ENCODE data around the gene ZC3H18.
A peak's percentile ranks its signal among the peaks of the same experiment; 100 is the strongest.

ZC3H18 gene

GRCh38 chr16:88623858-88624257 is 53.7 kb downstream of the ZC3H18 start:
- no peak for DNase-seq (ENCODE audit: low read depth)

- DNase-seq (ENCODE audit: low read depth) = no peak
Measured at GRCh38 chr16:88624481-88624880, 54.3 kb downstream of the ZC3H18 start.

DNA sequence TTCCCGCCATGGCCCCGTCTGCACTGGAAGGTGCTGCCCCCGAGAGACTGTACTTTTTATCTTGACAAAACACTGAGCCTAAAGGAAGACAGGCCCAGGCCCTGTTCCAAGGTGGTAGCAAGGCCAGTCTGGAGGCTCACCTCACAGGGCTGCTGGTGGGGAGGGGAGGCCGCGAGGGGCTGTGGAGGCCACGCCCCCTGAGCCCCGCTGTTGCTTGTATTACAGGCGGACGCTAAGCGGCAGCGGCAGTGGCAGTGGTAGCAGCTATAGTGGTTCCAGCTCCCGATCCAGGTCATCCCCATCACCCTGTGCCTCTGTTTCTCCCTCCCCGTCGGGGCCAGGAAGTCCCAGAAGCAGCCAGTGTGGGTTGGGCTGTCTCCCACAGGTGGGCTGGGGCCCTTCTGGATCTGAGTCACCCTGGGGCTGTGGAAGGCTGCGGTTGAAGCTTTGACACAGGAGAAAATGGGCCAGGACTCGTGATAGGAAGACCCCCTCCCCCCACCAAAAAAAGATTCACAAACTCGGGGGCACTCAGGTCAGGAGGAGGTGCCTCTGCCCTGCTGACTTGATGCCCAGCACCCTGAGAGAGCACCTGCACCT is 54.9 kb downstream of the ZC3H18 start:
- DNase-seq (ENCODE audit: low read depth) = no peak

DNA sequence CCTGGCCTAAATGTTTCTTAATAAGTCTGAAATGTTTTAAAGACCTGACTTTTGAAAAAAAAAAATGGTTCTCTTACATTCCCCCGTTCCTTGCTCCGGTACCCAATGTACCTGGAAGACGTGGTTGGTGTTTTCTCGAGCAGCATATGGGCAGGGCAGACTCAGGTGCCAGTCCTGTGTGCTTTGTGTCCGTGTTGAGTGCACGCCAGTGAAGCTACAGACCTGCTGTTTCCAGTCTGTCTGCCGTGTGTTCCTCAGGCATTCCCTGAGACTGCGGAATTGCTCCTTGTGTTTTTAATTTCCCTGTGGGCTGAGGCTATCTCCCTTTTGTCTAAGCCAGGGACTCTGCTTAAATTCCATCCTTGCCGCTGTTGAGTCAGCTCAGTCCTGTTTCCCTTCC is 56.4 kb downstream of the ZC3H18 start:
- no peak for DNase-seq (ENCODE audit: low read depth)

GRCh38 chr16:88627531-88628411 is 57.6 kb downstream of the ZC3H18 start:
- DNase-seq (ENCODE audit: low read depth) = no peak

- no peak for DNase-seq (ENCODE audit: low read depth)
Measured at GRCh38 chr16:88628512-88628974, 58.3 kb downstream of the ZC3H18 start.

DNA sequence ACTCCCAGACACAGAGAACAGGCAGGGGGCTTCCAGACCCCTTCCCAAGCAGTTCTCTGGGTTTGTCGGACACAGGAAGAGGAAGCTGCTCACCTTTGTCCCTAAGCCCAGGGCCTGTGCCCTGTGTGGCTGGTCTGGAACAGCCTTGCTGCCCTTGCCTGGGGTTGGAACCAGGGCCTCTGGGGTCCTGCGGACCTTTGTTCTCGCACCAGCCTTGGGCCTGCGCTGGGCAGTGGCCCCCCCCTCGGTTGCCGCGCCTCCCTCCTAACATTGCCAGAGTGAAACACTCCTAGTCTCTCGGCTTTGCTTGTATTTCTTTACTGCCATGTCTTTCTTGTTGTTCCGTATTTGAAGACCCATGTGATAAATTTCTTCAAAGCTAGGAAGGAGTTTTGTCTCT is 59.6 kb downstream of the ZC3H18 start:
- DNase-seq (ENCODE audit: low read depth) = no peak

- DNase-seq (ENCODE audit: low read depth) = no peak
Measured at GRCh38 chr16:88630433-88630832, 60.2 kb downstream of the ZC3H18 start.

DNA sequence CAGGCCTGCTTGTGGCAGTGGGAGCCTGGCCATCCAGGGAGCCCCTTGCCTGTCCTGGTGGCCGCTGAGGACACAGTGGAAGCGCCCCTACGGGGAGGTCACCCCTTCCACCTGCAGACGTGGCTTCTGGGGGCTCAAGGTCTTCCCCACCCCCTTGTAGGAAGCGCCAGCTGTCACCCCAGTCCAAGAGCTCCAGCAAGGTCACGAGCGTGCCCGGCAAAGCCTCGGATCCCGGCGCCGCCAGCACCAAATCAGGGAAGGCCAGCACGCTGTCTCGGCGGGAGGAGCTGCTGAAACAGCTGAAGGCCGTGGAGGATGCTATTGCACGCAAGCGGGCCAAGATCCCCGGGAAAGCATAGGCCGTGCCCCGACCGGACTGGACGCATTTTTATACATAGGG is 60.7 kb downstream of the ZC3H18 start:
- no peak for DNase-seq (ENCODE audit: low read depth)

GRCh38 chr16:88631384-88631783 is 61.2 kb downstream of the ZC3H18 start:
- DNase-seq (ENCODE audit: low read depth) = no peak

GRCh38 chr16:88631920-88632586 is 61.9 kb downstream of the ZC3H18 start:
- DNase-seq (ENCODE audit: low read depth) = no peak

GRCh38 chr16:88632587-88632930 is 62.4 kb downstream of the ZC3H18 start:
- DNase-seq (ENCODE audit: low read depth) = no peak

GRCh38 chr16:88633684-88634140 is 63.5 kb downstream of the ZC3H18 start:
- no peak for DNase-seq (ENCODE audit: low read depth)

DNA sequence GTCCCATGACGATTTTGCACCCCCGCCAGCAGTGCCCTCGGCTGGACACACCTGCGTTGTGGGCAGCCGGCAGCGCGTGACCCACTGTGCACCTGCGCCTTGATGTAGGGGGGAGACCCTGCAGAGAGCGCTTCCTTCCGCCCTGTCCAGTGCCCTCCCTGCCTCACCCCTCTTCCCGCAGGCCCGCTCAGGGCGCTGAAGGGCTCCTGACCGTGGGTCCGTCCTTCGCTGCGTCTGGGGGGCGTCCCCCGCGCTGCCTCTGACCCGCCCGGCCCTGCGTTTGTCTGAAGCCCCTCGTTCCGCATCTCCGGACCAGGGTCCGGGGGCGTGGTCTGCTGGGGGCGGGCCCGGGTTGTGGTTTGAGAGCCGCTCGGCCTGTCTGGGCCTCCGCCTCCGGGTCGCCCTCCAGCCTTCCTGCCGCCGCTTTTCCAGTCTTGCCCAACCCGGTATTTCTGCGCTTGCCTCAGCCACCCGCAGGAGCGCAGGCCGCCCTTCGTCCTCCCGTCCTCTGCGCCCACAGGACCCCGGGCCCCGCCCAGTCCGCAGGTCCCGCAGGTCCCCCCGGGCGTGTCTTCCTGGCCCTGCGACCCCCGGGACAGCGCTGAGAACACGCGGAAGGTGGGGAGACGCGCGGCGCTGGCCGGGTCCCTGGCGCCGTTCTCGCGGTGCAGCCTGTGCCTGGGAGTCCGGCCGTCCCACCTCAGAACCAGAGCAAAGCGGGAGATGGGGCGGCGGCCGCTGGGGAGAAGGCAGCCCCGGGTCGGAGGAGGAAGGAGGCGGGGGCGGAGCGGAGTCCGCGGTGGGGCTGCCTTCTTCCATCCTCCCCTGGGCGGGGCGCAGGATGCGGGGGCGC is 64.2 kb downstream of the ZC3H18 start:
- peak; percentile 54 for DNase-seq (ENCODE audit: low read depth)

- DNase-seq (ENCODE audit: low read depth) = no peak
Measured at GRCh38 chr16:88634994-88635670, 64.9 kb downstream of the ZC3H18 start.

- DNase-seq (ENCODE audit: low read depth) = no peak
Measured at GRCh38 chr16:88635671-88636319, 65.6 kb downstream of the ZC3H18 start.

- DNase-seq (ENCODE audit: low read depth) = no peak
Measured at GRCh38 chr16:88636488-88637265, 66.5 kb downstream of the ZC3H18 start.

DNA sequence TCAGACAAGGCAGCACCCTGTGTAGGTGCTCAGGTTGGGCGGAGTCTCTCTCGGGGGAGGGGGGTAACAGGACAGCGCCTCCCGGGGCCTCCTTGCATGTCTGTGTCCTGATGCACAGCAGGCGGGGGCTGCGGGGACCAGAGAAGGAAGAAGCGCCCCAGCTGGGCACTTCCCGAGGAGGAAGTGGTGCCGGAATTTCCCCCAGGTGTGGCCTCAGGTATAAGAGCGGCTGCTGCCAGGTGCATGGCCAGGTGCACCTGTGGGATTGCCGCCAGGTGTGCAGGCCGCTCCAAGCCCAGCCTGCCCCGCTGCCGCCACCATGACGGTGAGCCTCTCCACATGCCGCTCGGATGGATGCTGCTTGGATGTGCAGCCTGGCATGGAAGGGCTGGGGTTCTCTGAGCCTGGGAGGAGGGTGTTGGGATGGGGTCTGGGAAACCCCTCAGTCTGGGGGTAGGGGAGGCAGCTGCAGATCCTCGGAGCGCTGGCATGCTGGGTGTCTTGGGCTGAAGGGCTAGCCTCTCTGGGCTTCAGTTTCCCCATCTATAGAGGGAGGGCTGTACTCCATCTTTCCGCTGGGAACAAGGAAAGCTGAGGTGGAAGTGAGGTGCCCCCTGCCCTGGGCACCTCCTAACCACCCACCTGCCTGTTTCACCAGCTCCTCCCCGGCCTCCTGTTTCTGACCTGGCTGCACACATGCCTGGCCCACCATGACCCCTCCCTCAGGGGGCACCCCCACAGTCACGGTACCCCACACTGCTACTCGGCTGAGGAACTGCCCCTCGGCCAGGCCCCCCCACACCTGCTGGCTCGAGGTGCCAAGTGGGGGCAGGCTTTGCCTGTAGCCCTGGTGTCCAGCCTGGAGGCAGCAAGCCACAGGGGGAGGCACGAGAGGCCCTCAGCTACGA is 68.4 kb downstream of the ZC3H18 start, which contains the start of gene IL17C:
Gene IL17C, plus strand, starts transcription at position 250 of the 908 bp plus-strand sequence. Its CDS starts 70 bp downstream, at position 320.
- no peak for DNase-seq (ENCODE audit: low read depth)

All from amniotic epithelial cell (primary cell).